K562 (cell line): Measurements from ENCODE around the gene ABCC10.

Experiments
- CTCF ChIP-seq, 3 experiments: IDR thresholded peaks in 2 of 3; conservative IDR thresholded peaks in 1 of 3; 2 replicates each; pipeline ENCODE4 v1.5.1; 2011 to 2012; ENCODE audit warnings: low read length in 3 of 3, mild to moderate bottlenecking in 3 of 3, control low read depth in 2 of 3, improper control_type of control experiment in 1 of 3, inconsistent platforms in 1 of 3, low read depth in 1 of 3, mixed read lengths in 1 of 3, moderate library complexity in 1 of 3; ENCODE audit not compliant: insufficient read depth in 2 of 3
- E2F4 ChIP-seq: sonication (generic); formaldehyde crosslinking; IDR thresholded peaks from 2 replicates; pipeline ENCODE4 v1.8.0; 2022; ENCODE audit warnings: mild to moderate bottlenecking, low read depth, missing genetic modification reagents
- EZH2 ChIP-seq: IDR thresholded peaks from 2 replicates; pipeline ENCODE4 v1.6.1; 2012; ENCODE audit warnings: low read depth, mild to moderate bottlenecking, inconsistent platforms, low read length, borderline replicate concordance
- FOS ChIP-seq: IDR thresholded peaks from 3 replicates; pipeline ENCODE4 v1.6.1; 2011; ENCODE audit not compliant: insufficient read length; ENCODE audit errors: extremely low read depth
- POLR2A ChIP-seq: fragments of 450-650 bp; conservative IDR thresholded peaks from 2 replicates; pipeline ENCODE4 v1.6.1; 2016
- PTBP1 ChIP-seq: fragments of 200-400 bp; formaldehyde crosslinking; IDR thresholded peaks from 2 replicates; pipeline ENCODE4 v1.6.1; 2017; ENCODE audit warnings: low read depth, low read length
- PYGO2 ChIP-seq: fragments of 450-650 bp; IDR thresholded peaks from 2 replicates; pipeline ENCODE4 v1.6.1; 2016; ENCODE audit warnings: mild to moderate bottlenecking, missing genetic modification characterization, moderate library complexity, missing compliant biosample characterization
- RAD21 ChIP-seq, 2 experiments: fragments of 250-450 bp in 1 of 2; fragments of 450-650 bp in 1 of 2; sonication (Bioruptor Pico) in 1 of 2; formaldehyde crosslinking in 1 of 2; IDR thresholded peaks in 1 of 2; conservative IDR thresholded peaks in 1 of 2; 2 replicates each; pipeline versions ENCODE4 v1.4.0 to v1.8.0; 2020 to 2022; ENCODE audit warnings: mild to moderate bottlenecking in 2 of 2, moderate library complexity in 1 of 2
- ZNF175 ChIP-seq: fragments of 200-800 bp; sonication (Bioruptor generic); IDR thresholded peaks from 2 replicates; pipeline ENCODE4 v1.6.1; 2016; ENCODE audit warnings: low read depth, mild to moderate bottlenecking, missing genetic modification characterization, missing compliant biosample characterization
- ZNF780A ChIP-seq: fragments of 250-450 bp; sonication (Bioruptor Pico); IDR thresholded peaks from 2 replicates; pipeline ENCODE4 v1.5.0; 2021; ENCODE audit warnings: mild to moderate bottlenecking

GRCh38 chr6:43394982-43395381 lies 32.4 kb upstream of the ABCC10 start:
- no peak for TF ChIP-seq E2F4 (CRISPR knock-in tag)
- no peak for TF ChIP-seq EZH2
- TF ChIP-seq ZNF175 (CRISPR knock-in tag), result no peak
- TF ChIP-seq ZNF780A (CRISPR knock-in tag), result no peak
- no peak for TF ChIP-seq PTBP1
- TF ChIP-seq PYGO2 (tag), result no peak
- no peak for TF ChIP-seq FOS
- no peak for TF ChIP-seq CTCF (IDR thresholded peaks at IDR 0.05 in 2 of 3, conservative IDR thresholded peaks at IDR 0.05 in 1 of 3; ENCODE audit: insufficient read depth in 2 of 3, low read depth in 1 of 3, low read length in 3 of 3)
- TF ChIP-seq POLR2A, result no peak
- TF ChIP-seq RAD21 (CRISPR knock-in tag; conservative IDR thresholded peaks at IDR 0.05 in 1 of 2, IDR thresholded peaks at IDR 0.05 in 1 of 2), result no peak
